Measurements from ENCODE around the gene ZNF516.

ZNF516 gene

DNA sequence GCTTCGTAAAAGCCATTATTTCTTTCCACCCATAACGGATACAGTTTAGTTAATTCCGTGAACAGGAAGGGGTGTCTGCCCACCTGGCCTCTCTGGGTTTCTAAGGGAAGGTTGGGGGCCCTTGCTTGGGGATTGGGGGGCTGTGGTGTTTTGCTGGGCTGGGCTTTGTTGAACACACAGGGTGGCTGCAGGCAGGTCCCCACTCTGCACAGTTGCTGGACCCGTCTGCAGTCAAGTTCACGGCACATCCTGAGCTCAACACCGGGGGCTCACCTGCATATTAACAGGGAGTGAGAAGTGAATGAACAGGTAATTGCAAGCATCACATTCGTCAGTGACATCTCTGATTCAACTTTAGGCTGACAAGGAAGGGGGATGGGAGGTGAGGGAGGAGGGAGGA lies 109.0 kb downstream of the ZNF516 start:
- TF ChIP-seq, protein P1, sequence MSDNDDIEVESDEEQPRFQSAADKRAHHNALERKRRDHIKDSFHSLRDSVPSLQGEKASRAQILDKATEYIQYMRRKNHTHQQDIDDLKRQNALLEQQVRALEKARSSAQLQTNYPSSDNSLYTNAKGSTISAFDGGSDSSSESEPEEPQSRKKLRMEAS (IDR thresholded peaks at IDR 0.05), result no peak
- TF ChIP-seq EP300 (IDR thresholded peaks at IDR 0.05; ENCODE audit: borderline replicate concordance), result no peak
- TF ChIP-seq, protein P2, sequence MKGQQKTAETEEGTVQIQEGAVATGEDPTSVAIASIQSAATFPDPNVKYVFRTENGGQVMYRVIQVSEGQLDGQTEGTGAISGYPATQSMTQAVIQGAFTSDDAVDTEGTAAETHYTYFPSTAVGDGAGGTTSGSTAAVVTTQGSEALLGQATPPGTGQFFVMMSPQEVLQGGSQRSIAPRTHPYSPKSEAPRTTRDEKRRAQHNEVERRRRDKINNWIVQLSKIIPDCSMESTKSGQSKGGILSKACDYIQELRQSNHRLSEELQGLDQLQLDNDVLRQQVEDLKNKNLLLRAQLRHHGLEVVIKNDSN (IDR thresholded peaks at IDR 0.05), result no peak
- TF ChIP-seq CREB1 (IDR thresholded peaks at IDR 0.05; ENCODE audit: low read depth), result no peak

DNA sequence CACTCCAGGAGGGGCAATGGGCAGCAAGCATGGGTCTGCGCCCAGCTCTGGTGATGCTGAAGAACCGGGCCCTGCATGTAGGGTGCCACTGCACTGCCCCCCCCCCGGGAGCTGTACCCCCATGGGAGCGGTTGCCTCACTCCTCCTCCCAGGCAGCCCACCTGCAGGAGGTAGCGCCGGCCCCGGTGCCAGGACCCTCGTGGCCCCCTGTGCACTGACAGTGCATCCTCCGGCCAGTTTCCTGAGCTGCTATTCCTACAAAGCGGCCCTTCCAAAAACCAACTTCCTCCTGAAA lies 109.4 kb downstream of the ZNF516 start:
- TF ChIP-seq YY1 (IDR thresholded peaks at IDR 0.05; ENCODE audit: low read depth), result no peak
- TF ChIP-seq, protein P1 (IDR thresholded peaks at IDR 0.05), result no peak
- no peak for TF ChIP-seq ZBTB7A (IDR thresholded peaks at IDR 0.05; ENCODE audit: low read depth)
- no peak for TF ChIP-seq NFIC (IDR thresholded peaks at IDR 0.05)
- no peak for TF ChIP-seq TCF12 (IDR thresholded peaks at IDR 0.05; ENCODE audit: low read depth)
- no peak for TF ChIP-seq CREB1 (IDR thresholded peaks at IDR 0.05; ENCODE audit: low read depth)
- TF ChIP-seq FOXM1 (IDR thresholded peaks at IDR 0.05; ENCODE audit: borderline replicate concordance, low read depth), result no peak
- no peak for TF ChIP-seq TAF1 (IDR thresholded peaks at IDR 0.05; ENCODE audit: low read depth)
- TF ChIP-seq, protein P3, sequence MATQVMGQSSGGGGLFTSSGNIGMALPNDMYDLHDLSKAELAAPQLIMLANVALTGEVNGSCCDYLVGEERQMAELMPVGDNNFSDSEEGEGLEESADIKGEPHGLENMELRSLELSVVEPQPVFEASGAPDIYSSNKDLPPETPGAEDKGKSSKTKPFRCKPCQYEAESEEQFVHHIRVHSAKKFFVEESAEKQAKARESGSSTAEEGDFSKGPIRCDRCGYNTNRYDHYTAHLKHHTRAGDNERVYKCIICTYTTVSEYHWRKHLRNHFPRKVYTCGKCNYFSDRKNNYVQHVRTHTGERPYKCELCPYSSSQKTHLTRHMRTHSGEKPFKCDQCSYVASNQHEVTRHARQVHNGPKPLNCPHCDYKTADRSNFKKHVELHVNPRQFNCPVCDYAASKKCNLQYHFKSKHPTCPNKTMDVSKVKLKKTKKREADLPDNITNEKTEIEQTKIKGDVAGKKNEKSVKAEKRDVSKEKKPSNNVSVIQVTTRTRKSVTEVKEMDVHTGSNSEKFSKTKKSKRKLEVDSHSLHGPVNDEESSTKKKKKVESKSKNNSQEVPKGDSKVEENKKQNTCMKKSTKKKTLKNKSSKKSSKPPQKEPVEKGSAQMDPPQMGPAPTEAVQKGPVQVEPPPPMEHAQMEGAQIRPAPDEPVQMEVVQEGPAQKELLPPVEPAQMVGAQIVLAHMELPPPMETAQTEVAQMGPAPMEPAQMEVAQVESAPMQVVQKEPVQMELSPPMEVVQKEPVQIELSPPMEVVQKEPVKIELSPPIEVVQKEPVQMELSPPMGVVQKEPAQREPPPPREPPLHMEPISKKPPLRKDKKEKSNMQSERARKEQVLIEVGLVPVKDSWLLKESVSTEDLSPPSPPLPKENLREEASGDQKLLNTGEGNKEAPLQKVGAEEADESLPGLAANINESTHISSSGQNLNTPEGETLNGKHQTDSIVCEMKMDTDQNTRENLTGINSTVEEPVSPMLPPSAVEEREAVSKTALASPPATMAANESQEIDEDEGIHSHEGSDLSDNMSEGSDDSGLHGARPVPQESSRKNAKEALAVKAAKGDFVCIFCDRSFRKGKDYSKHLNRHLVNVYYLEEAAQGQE (IDR thresholded peaks at IDR 0.05; ENCODE audit: low read depth), result no peak

DNA sequence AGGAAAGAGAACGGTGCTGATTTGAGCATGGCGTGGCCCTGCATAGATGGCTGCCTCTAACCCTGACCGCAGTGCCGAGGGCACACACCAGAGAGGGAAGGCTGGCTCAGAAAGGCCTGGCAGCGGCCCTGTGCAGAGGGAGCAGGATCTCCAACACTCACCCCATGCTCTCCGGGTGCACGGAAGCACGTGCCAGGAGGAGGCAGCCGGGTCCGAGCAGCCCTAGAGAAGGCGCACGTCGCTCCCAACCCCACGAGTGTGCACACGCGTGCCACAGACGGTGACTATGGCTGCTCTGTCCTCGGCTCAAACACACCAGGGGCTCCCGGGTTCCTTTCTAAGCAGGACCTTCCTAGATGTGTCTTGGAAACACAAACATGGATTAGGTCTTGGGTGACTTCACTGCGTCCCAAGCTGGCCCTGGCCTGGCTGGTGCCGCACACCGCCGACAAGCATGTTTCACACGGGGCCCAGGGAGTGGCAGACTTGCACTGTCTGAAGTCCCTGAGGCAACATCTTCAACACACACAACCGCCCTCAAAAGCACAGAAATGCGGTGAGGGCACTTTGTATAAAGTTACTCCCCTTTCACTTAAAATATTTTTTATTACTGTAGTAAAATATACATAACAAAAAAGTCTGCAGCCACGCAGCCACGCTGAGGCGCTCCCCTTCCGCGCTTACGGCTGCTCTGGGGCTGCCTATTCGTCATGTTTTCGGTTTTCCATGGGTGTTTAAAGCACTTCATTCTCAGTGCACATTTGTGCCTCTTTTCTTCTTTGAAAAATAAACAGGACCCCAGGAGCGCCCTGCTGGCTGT lies 110.0 kb downstream of the ZNF516 start:
- TF ChIP-seq TEAD4 (IDR thresholded peaks at IDR 0.05) (no peak), CREB1 (IDR thresholded peaks at IDR 0.05; ENCODE audit: low read depth) (no peak), TCF12 (IDR thresholded peaks at IDR 0.05; ENCODE audit: low read depth) (no peak), EP300 (IDR thresholded peaks at IDR 0.05; ENCODE audit: borderline replicate concordance) (no peak), CEBPB (IDR thresholded peaks at IDR 0.05) (no peak), TAF1 (IDR thresholded peaks at IDR 0.05; ENCODE audit: low read depth) (no peak), ZBTB7A (IDR thresholded peaks at IDR 0.05; ENCODE audit: low read depth) (no peak), NFIC (IDR thresholded peaks at IDR 0.05) (no peak), RAD21 (IDR thresholded peaks at IDR 0.05; ENCODE audit: low read depth) (no peak), EGR1 (IDR thresholded peaks at IDR 0.05) (no peak), YY1 (IDR thresholded peaks at IDR 0.05; ENCODE audit: low read depth) (no peak), FOXM1 (IDR thresholded peaks at IDR 0.05; ENCODE audit: borderline replicate concordance, low read depth) (no peak)
- TF ChIP-seq, protein P2 (IDR thresholded peaks at IDR 0.05), result no peak
- TF ChIP-seq, protein P3 (IDR thresholded peaks at IDR 0.05; ENCODE audit: low read depth), result no peak
- TF ChIP-seq, protein P1 (IDR thresholded peaks at IDR 0.05), result no peak

DNA sequence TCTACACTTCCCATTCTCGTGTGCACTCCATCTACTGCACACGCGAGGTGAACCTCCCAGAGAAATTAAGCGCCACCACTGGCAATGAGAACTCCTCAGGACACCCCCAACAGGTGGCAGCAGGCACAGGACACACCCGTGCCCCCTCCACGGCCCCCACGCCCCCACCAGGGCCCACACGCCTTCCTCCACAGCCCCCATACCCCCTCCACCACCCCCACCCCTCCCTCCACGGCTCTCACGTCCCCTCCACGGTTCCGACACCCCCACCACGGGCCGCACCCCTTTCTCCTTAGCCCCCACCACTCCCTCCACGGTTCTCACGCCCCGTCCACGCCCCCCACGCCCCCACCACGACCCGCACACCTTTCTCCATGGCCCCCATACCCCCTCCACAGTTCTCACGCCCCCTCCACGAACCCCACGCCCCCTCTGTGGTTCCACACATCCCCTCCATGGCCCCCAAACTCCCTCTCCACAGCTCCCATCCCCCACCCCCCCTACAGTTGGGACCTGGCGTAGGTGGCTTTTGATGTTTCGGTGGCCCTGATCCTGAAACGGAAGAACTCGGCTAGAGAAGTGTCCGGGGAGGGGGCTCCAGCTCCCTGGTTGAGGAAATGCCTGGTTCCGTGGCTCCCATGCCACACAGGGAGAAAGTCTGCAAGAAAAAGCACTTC lies 110.8 kb downstream of the ZNF516 start:
- TF ChIP-seq RAD21 (IDR thresholded peaks at IDR 0.05; ENCODE audit: low read depth) (no peak), ZBTB7A (IDR thresholded peaks at IDR 0.05; ENCODE audit: low read depth) (no peak), FOXM1 (IDR thresholded peaks at IDR 0.05; ENCODE audit: borderline replicate concordance, low read depth) (no peak), YY1 (IDR thresholded peaks at IDR 0.05; ENCODE audit: low read depth) (no peak), TEAD4 (IDR thresholded peaks at IDR 0.05) (no peak), CEBPB (IDR thresholded peaks at IDR 0.05) (no peak), CREB1 (IDR thresholded peaks at IDR 0.05; ENCODE audit: low read depth) (no peak), EP300 (IDR thresholded peaks at IDR 0.05; ENCODE audit: borderline replicate concordance) (no peak), EGR1 (IDR thresholded peaks at IDR 0.05) (no peak), TAF1 (IDR thresholded peaks at IDR 0.05; ENCODE audit: low read depth) (no peak), NFIC (IDR thresholded peaks at IDR 0.05) (no peak), TCF12 (IDR thresholded peaks at IDR 0.05; ENCODE audit: low read depth) (no peak)
- TF ChIP-seq, protein P1 (IDR thresholded peaks at IDR 0.05), result no peak
- TF ChIP-seq, protein P3 (IDR thresholded peaks at IDR 0.05; ENCODE audit: low read depth), result no peak
- TF ChIP-seq, protein P2 (IDR thresholded peaks at IDR 0.05), result no peak
